ENCODE results near the gene ZFYVE26. TPM values are rescaled to one million over a fixed set of nuclear protein-coding genes. Genes with fewer than 3 reads are reported as not detected.

The ZFYVE26 gene
- total RNA-seq, 6 experiments from 2014 or later: 8.3 to 14.8 (median 11.3) TPM

GRCh38 chr14:67785270-67786109 lies 30.9 kb downstream of the ZFYVE26 start:
- peaks cover 4 to 96% (median 41%) of the 10 kb centered on the region in 4 donors for H3K36me3 ChIP-seq
- no peaks in the 10 kb centered on the region for H3K4me1 ChIP-seq
- H3K9me3 ChIP-seq: no peaks in the 10 kb centered on the region
- H3K4me3 ChIP-seq: no peak overlapping the region
- no peaks in the 10 kb centered on the region for H3K27me3 ChIP-seq
- ATAC-seq (no peak), DNase-seq (no peak)
- no peak overlapping the region for H3K27ac ChIP-seq
- intact Hi-C loops (cut with DNase I): no loop called here
- TF ChIP-seq CTCF (IDR thresholded peaks at IDR 0.05) (no peak), POLR2A (IDR thresholded peaks at IDR 0.05) (no peak)
- 94% methylated on average over 4 of the region's 4 CpGs for WGBS (ENCODE audit: insufficient coverage, low coverage, low lambda C conversion rate, missing lambda C conversion rate)

- Histone ChIP-seq H3K9me3 (no peaks in the 10 kb centered on the region), H3K27ac (no peak overlapping the region), H3K27me3 (no peaks in the 10 kb centered on the region), H3K36me3 (peaks cover 4 to 96% (median 36%) of the 10 kb centered on the region in 4 donors), H3K4me3 (no peak overlapping the region), H3K4me1 (no peaks in the 10 kb centered on the region)
- intact Hi-C loops (cut with DNase I): no loop called here
- TF ChIP-seq CTCF (IDR thresholded peaks at IDR 0.05) (no peak), POLR2A (IDR thresholded peaks at IDR 0.05) (no peak)
- ATAC-seq (no peak), DNase-seq (no peak)
- 95% methylated on average over 5 of the region's 5 CpGs for WGBS (ENCODE audit: insufficient coverage, low coverage, low lambda C conversion rate, missing lambda C conversion rate)
Observed at GRCh38 chr14:67784244-67784823, 32.1 kb downstream of the ZFYVE26 start.

GRCh38 chr14:67782090-67782489 lies 34.3 kb downstream of the ZFYVE26 start:
- no peak for ATAC-seq

GRCh38 chr14:67778792-67779191 lies 37.6 kb downstream of the ZFYVE26 start:
- Histone ChIP-seq H3K4me1 (no peaks in the 10 kb centered on the region), H3K27me3 (no peaks in the 10 kb centered on the region), H3K4me3 (no peak overlapping the region), H3K36me3 (peaks cover 0 to 91% (median 44%) of the 10 kb centered on the region in 4 donors), H3K27ac (no peak overlapping the region), H3K9me3 (no peaks in the 10 kb centered on the region)
- no peak for ATAC-seq
- intact Hi-C loops (cut with DNase I): no loop called here
- DNase-seq: no peak
- WGBS (ENCODE audit: insufficient coverage, low coverage, low lambda C conversion rate, missing lambda C conversion rate): 75% methylated on average over 1 of the region's 1 CpG
- no peak for TF ChIP-seq CTCF (IDR thresholded peaks at IDR 0.05)
- no peak for TF ChIP-seq POLR2A (IDR thresholded peaks at IDR 0.05)

More at GRCh38 chr14:67782090-67782489, 34.3 kb downstream of the ZFYVE26 start:
- Histone ChIP-seq H3K36me3 (peaks cover 4 to 93% (median 39%) of the 10 kb centered on the region in 4 donors), H3K27me3 (no peaks in the 10 kb centered on the region), H3K27ac (no peak overlapping the region), H3K4me3 (no peak overlapping the region), H3K9me3 (no peaks in the 10 kb centered on the region), H3K4me1 (no peaks in the 10 kb centered on the region)
- 30% methylated on average over 3 of the region's 3 CpGs for WGBS (ENCODE audit: insufficient coverage, low coverage, low lambda C conversion rate, missing lambda C conversion rate)
- no peak for DNase-seq
- intact Hi-C loops (cut with DNase I): no loop called here
- TF ChIP-seq CTCF (IDR thresholded peaks at IDR 0.05) (no peak), POLR2A (IDR thresholded peaks at IDR 0.05) (no peak)

All from right lobe of liver (tissue), 6 donors.